NT2/D1 (cell line): ENCODE measurements around the gene MMD.
"Not testable (repeated sequence)": the region's sequence is repeated elsewhere in the genome, so short reads cannot be mapped to it uniquely, and the experiment has no call there.

ENCODE experiments used
- DNase-seq: peaks from one replicate; pipeline ENCODE4 v3.0.0-alpha.2; 2011; ENCODE audit warnings: low read depth, low spot score
- H3K27me3 ChIP-seq: 2 replicates; pipeline ENCODE4 v1.6.0; 2011; ENCODE audit warnings: mild to moderate bottlenecking; ENCODE audit not compliant: insufficient read length, insufficient read depth
- H3K36me3 ChIP-seq: 2 replicates; pipeline ENCODE4 v1.6.1; 2011; ENCODE audit warnings: mild to moderate bottlenecking, low read length, mixed read lengths; ENCODE audit not compliant: insufficient read depth, insufficient read length
- H3K4me1 ChIP-seq: 2 replicates; pipeline ENCODE4 v1.5.1; 2011; ENCODE audit not compliant: insufficient read depth, insufficient read length
- H3K4me3 ChIP-seq: 2 replicates; pipeline ENCODE4 v1.5.1; 2011; ENCODE audit warnings: low read depth; ENCODE audit not compliant: insufficient read length
- H3K9ac ChIP-seq: 2 replicates; pipeline ENCODE4 v1.6.0; 2011; ENCODE audit warnings: low read depth; ENCODE audit not compliant: insufficient read length
- H3K9me3 ChIP-seq: 2 replicates; pipeline ENCODE4 v1.5.1; 2011; ENCODE audit warnings: mild to moderate bottlenecking, low read length; ENCODE audit not compliant: insufficient read depth
- SUZ12 ChIP-seq: IDR thresholded peaks from 2 replicates; pipeline ENCODE4 v1.6.1; 2011; ENCODE audit not compliant: insufficient read length, insufficient read depth; ENCODE audit errors: extremely low read depth
- YY1 ChIP-seq: IDR thresholded peaks from 2 replicates; pipeline ENCODE4 v1.6.1; 2011; ENCODE audit not compliant: insufficient read length, insufficient read depth
- ZNF274 ChIP-seq: IDR thresholded peaks from 2 replicates; pipeline ENCODE4 v1.6.1; 2011; ENCODE audit warnings: mild to moderate bottlenecking, low read depth, low read length

MMD gene

DNA sequence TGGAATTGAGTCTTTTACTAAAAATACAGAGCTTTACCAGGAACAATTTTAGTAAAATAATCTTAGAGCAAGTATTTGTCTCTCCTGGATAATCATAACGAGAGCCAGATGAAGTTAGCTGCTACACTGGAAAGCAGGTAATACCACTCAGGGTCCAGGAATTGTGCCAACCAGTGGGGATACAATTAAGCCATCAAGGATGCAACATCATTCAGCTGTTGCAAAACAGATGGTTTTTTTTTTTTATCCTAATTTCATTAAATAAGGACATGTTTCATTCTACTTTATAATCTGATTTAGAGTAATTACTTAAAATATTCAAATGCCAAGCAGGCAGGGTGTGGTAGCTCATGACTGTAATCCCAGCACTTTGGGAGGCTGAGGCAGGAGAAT lies 10.2 kb downstream of the MMD start:
- Histone ChIP-seq H3K4me3 (no peak overlapping the region), H3K27me3 (no peaks in the 10 kb centered on the region), H3K4me1 (no peaks in the 10 kb centered on the region), H3K36me3 (peaks cover 63% of the 10 kb centered on the region), H3K9ac (no peak overlapping the region), H3K9me3 (no peaks in the 10 kb centered on the region)
- no peak for DNase-seq
- TF ChIP-seq ZNF274, result no peak
- TF ChIP-seq SUZ12, result no peak
- TF ChIP-seq YY1, result no peak

GRCh38 chr17:55410722-55411462 lies 10.7 kb downstream of the MMD start:
- TF ChIP-seq ZNF274 (no peak), YY1 (no peak), SUZ12 (no peak)
- no peaks in the 10 kb centered on the region for H3K4me1 ChIP-seq
- DNase-seq, result no peak
- peaks cover 66% of the 10 kb centered on the region for H3K36me3 ChIP-seq
- H3K9me3 ChIP-seq, result no peaks in the 10 kb centered on the region
- H3K9ac ChIP-seq, result no peak overlapping the region
- no peaks in the 10 kb centered on the region for H3K27me3 ChIP-seq
- H3K4me3 ChIP-seq, result no peak overlapping the region

DNA sequence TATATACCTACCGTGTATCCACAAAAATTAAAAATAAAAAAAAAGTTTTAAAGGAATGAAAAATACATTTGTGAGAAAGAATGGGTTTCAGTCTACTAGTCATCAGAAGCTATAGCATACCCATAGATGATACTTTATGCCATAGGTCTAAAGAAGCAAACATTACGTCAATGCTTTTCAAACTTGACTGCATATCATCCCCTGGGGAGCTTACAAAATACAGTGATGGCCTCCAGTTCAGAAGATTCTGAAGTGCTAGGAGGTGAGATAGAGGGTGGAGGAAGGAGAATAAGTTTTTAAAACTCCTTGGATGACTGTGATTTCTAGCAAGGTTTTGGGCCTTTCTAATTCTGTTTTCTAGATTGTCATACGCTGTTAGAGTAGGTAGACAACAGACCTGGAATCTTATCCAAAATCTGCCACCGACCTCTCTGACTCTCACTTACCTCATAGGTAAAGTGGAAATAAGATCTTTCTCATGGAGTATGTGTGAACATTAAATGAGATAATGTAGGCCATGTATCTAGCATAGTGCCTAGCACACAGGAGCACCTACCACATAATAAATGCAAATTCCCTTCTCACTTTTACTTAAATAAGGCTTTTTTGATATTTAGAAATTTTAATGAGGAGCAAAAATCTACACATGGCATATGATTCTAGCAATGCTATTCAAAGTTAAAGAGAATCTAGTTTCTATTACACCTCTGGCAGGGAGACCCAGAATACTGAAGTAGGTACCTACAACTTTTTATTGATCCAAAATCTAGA lies 12.4 kb downstream of the MMD start:
- Histone ChIP-seq H3K4me3 (no peak overlapping the region), H3K9me3 (no peaks in the 10 kb centered on the region), H3K36me3 (peaks cover 74% of the 10 kb centered on the region), H3K4me1 (no peaks in the 10 kb centered on the region), H3K9ac (no peak overlapping the region), H3K27me3 (no peaks in the 10 kb centered on the region)
- DNase-seq, result no peak
- TF ChIP-seq SUZ12 (no peak), YY1 (no peak), ZNF274 (no peak)

- no peaks in the 10 kb centered on the region for H3K27me3 ChIP-seq
- TF ChIP-seq SUZ12 (no peak), ZNF274 (no peak), YY1 (no peak)
- no peak overlapping the region for H3K4me3 ChIP-seq
- no peak overlapping the region for H3K9ac ChIP-seq
- no peaks in the 10 kb centered on the region for H3K4me1 ChIP-seq
- H3K9me3 ChIP-seq, result no peaks in the 10 kb centered on the region
- peaks cover 71% of the 10 kb centered on the region for H3K36me3 ChIP-seq
- DNase-seq, result no peak
Observed at GRCh38 chr17:55407641-55408566, 13.7 kb downstream of the MMD start.

DNA sequence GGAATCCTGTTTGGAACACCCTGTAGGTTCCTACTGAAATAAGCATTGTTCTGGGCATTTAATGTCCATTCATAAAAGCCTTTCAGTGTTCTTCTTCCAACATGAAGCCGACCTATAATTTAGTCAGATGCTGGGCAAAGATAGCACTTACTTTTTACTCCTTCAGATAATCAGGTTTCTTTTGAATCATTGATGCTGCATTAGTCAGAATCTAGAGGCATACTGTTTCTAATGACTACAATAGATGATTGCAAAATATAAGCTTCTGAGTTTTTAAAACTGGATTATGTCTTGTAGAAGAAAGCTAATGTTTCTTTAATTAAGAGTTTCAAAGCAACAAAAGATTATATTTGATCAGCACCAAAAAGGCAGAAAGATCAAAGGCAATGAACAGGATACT lies 16.0 kb downstream of the MMD start:
- H3K4me1 ChIP-seq, result no peaks in the 10 kb centered on the region
- peaks cover 71% of the 10 kb centered on the region for H3K36me3 ChIP-seq
- TF ChIP-seq SUZ12, result no peak
- TF ChIP-seq ZNF274, result no peak
- TF ChIP-seq YY1, result no peak
- no peak overlapping the region for H3K4me3 ChIP-seq
- no peaks in the 10 kb centered on the region for H3K27me3 ChIP-seq
- H3K9ac ChIP-seq, result no peak overlapping the region
- H3K9me3 ChIP-seq, result no peaks in the 10 kb centered on the region
- no peak for DNase-seq

DNA sequence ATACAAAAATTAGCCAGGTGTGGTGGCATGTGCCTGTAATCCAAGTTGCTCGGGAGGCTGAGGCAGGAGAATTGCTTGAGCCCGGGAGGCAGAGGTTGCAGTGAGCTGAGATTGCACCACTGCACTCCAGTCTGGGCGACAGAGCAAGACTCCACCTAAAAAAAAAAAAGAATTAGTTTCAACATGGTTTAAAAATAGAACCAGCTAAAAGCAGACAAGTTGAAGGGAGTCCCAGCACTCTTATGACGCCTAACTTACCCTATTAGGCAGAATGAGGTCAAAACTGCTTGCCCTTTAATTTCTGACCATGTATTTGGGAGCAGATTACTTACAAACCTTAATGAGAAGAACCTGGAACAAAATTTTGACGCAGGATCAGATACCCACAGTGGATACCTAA lies 17.4 kb downstream of the MMD start:
- not testable (repeated sequence) for H3K9me3 ChIP-seq, H3K4me1 ChIP-seq, H3K27me3 ChIP-seq, H3K9ac ChIP-seq, DNase-seq, H3K4me3 ChIP-seq
- peaks cover 70% of the 10 kb centered on the region for H3K36me3 ChIP-seq

- no peak overlapping the region for H3K9ac ChIP-seq
- TF ChIP-seq ZNF274, result no peak
- no peak for TF ChIP-seq SUZ12
- no peak for TF ChIP-seq YY1
- H3K4me1 ChIP-seq, result no peaks in the 10 kb centered on the region
- no peak overlapping the region for H3K4me3 ChIP-seq
- no peaks in the 10 kb centered on the region for H3K27me3 ChIP-seq
- no peak for DNase-seq
- no peaks in the 10 kb centered on the region for H3K9me3 ChIP-seq
- H3K36me3 ChIP-seq, result peaks cover 68% of the 10 kb centered on the region
Observed at GRCh38 chr17:55402374-55402773, 19.3 kb downstream of the MMD start.
